Hepatocyte (in vitro differentiated cells): ENCODE data around the gene MTHFD1L.

Experiments
- EZH2 ChIP-seq: fragments of 200-600 bp; sonication (generic); IDR thresholded peaks from 2 replicates; pipeline ENCODE4 v1.6.1; 2016; ENCODE audit warnings: antibody characterized with exemption, mild to moderate bottlenecking, borderline replicate concordance
- EZH2phosphoT487 ChIP-seq: fragments of 200-600 bp; sonication (generic); IDR thresholded peaks from one replicate; pipeline ENCODE4 v1.6.1; 2018; ENCODE audit warnings: antibody characterized with exemption, mild to moderate bottlenecking, low read depth, moderate library complexity; ENCODE audit not compliant: unreplicated experiment, severe bottlenecking
- TF ChIP-seq, protein P1 (sequence below): fragments of 200-600 bp; sonication (generic); IDR thresholded peaks from 2 replicates; pipeline ENCODE4 v1.5.1; 2016; ENCODE audit warnings: antibody characterized with exemption, mild to moderate bottlenecking; ENCODE audit not compliant: poor library complexity

- TF ChIP-seq, protein P1, sequence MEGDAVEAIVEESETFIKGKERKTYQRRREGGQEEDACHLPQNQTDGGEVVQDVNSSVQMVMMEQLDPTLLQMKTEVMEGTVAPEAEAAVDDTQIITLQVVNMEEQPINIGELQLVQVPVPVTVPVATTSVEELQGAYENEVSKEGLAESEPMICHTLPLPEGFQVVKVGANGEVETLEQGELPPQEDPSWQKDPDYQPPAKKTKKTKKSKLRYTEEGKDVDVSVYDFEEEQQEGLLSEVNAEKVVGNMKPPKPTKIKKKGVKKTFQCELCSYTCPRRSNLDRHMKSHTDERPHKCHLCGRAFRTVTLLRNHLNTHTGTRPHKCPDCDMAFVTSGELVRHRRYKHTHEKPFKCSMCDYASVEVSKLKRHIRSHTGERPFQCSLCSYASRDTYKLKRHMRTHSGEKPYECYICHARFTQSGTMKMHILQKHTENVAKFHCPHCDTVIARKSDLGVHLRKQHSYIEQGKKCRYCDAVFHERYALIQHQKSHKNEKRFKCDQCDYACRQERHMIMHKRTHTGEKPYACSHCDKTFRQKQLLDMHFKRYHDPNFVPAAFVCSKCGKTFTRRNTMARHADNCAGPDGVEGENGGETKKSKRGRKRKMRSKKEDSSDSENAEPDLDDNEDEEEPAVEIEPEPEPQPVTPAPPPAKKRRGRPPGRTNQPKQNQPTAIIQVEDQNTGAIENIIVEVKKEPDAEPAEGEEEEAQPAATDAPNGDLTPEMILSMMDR: no peak
- TF ChIP-seq EZH2 (no peak), EZH2phosphoT487 (no peak)
Measured at GRCh38 chr6:151021896-151022295, 156.4 kb downstream of the MTHFD1L start.
